ENCODE results near the gene NIPA2. TPM values are rescaled to one million over a fixed set of nuclear protein-coding genes. Genes with fewer than 3 reads are reported as not detected.

The NIPA2 gene
- total and polyA plus RNA-seq, 2 of the 13 experiments (the other 11 are each of a cell fraction or from before 2014, with no cell fraction given): 29.0 to 56.2 TPM

- peak; percentile 68; the same call in 1 of the 2 replicates for TF ChIP-seq ZBTB2 (CRISPR knock-in tag; IDR thresholded peaks at IDR 0.05; ENCODE audit: low read depth)
- TF ChIP-seq MXD4 (CRISPR knock-in tag; IDR thresholded peaks at IDR 0.05): peak; percentile 58; the same call in 1 of the 2 replicates
- peak; percentile 20 to 66; a peak in 2 of 4 replicates for TF ChIP-seq HMGXB4 (CRISPR knock-in tag; IDR thresholded peaks at IDR 0.05; ENCODE audit: borderline replicate concordance in 1 of 2, low read depth in 1 of 2)
- TF ChIP-seq KDM5B (CRISPR knock-in tag; IDR thresholded peaks at IDR 0.05; ENCODE audit: borderline replicate concordance): peak; percentile 77; the same call in 1 of the 2 replicates
- TF ChIP-seq ZHX1 (CRISPR knock-in tag; IDR thresholded peaks at IDR 0.05; ENCODE audit: low read depth): no peak; the same call in 1 of the 2 replicates
- peak; percentile 82; the same call in 1 of the 2 replicates for TF ChIP-seq ZNF501 (CRISPR knock-in tag; IDR thresholded peaks at IDR 0.05)
- TF ChIP-seq FOXK1 (CRISPR knock-in tag; IDR thresholded peaks at IDR 0.05; ENCODE audit: borderline replicate concordance, low read depth): peak; percentile 77; the same call in 1 of the 2 replicates
- TF ChIP-seq POGK (CRISPR knock-in tag; conservative IDR thresholded peaks at IDR 0.05): peak; percentile 76
- TF ChIP-seq KMT2B (CRISPR knock-in tag; IDR thresholded peaks at IDR 0.05): peak; percentile 87
- 0 out of 2 replicates have a peak, but pooled peaks have one; percentile 31 for TF ChIP-seq ESRRA (CRISPR knock-in tag; IDR thresholded peaks at IDR 0.05; ENCODE audit: low read depth)
- 0 out of 2 replicates have a peak, but pooled peaks have one; percentile 56 for TF ChIP-seq NFATC3 (CRISPR knock-in tag; IDR thresholded peaks at IDR 0.05)
- TF ChIP-seq ETS1 (CRISPR knock-in tag; IDR thresholded peaks at IDR 0.05): no peak
- 0 out of 2 replicates have a peak, but pooled peaks have one; percentile 40 for TF ChIP-seq IRF1 (CRISPR knock-in tag; IDR thresholded peaks at IDR 0.05; ENCODE audit: low read depth)
- 0 out of 2 replicates have a peak, but pooled peaks have one; percentile 36 for TF ChIP-seq ZNF143 (CRISPR knock-in tag; IDR thresholded peaks at IDR 0.05)
- TF ChIP-seq ZNF784 (CRISPR knock-in tag; IDR thresholded peaks at IDR 0.05; ENCODE audit: borderline replicate concordance): peak; percentile 71; the same call in 1 of the 2 replicates
These were observed at the start of gene NIPA2 (continued) for GRCh38 chr15:22838292-22839042.
